SU-DHL-6 (cell line): Measurements from ENCODE around the gene GRIK5.

ENCODE experiments used
- H2AFZ ChIP-seq: fragments of 200-600 bp; sonication (generic); 2 replicates; pipeline ENCODE4 v1.6.1; 2014; ENCODE audit warnings: low read depth, mild to moderate bottlenecking, moderate library complexity, mixed read lengths, antibody characterized with exemption, low read length; ENCODE audit not compliant: severe bottlenecking
- H3F3A ChIP-seq: fragments of 200-600 bp; shearing (Covaris generic); 2 replicates; pipeline ENCODE4 v1.6.0; 2016; ENCODE audit warnings: antibody characterized with exemption, mild to moderate bottlenecking; ENCODE audit not compliant: insufficient read depth
- H3K27ac ChIP-seq: fragments of 200-600 bp; sonication (generic); 2 replicates; pipeline ENCODE4 v1.5.1; 2016; ENCODE audit warnings: low read depth, mild to moderate bottlenecking, low read length, moderate library complexity, mixed read lengths
- H3K27me3 ChIP-seq: fragments of 200-600 bp; sonication (generic), shearing (Covaris generic); 2 replicates; pipeline ENCODE4 v1.6.0; 2014; ENCODE audit warnings: mild to moderate bottlenecking, low read length
- H3K36me3 ChIP-seq: fragments of 200-600 bp; sonication (generic); 2 replicates; pipeline ENCODE4 v1.6.1; 2014; ENCODE audit warnings: mild to moderate bottlenecking, low read length, mixed read lengths
- H3K4me2 ChIP-seq: fragments of 300-600, 200-600 bp; shearing (Covaris generic), sonication (generic); 2 replicates; pipeline ENCODE4 v1.6.0; 2014; ENCODE audit warnings: low read length, low read depth, mild to moderate bottlenecking; ENCODE audit not compliant: poor library complexity, severe bottlenecking
- H3K4me3 ChIP-seq: fragments of 200-600 bp; sonication (generic); 2 replicates; pipeline ENCODE4 v1.5.1; 2014; ENCODE audit warnings: antibody characterized with exemption, low read length, mild to moderate bottlenecking, mixed read lengths; ENCODE audit not compliant: insufficient read depth, poor library complexity, severe bottlenecking
- H3K79me2 ChIP-seq: fragments of 200-600 bp; sonication (generic); 2 replicates; pipeline ENCODE4 v1.6.1; 2014; ENCODE audit warnings: mild to moderate bottlenecking, low read length, moderate library complexity; ENCODE audit not compliant: insufficient read depth
- H3K9ac ChIP-seq: fragments of 200-600 bp; sonication (generic); 2 replicates; pipeline ENCODE4 v1.7.0; 2014; ENCODE audit warnings: mild to moderate bottlenecking, low read length
- H3K9me2 ChIP-seq: fragments of 200-600 bp; sonication (generic); replicated peaks from 2 replicates; pipeline ENCODE4 v1.6.1; 2014; ENCODE audit warnings: low read length; ENCODE audit not compliant: insufficient read depth
- H3K9me3 ChIP-seq: fragments of 200-600 bp; sonication (generic); 2 replicates; pipeline ENCODE4 v1.6.1; 2014; ENCODE audit warnings: low read length, mixed read lengths; ENCODE audit not compliant: insufficient read depth
- H4K20me1 ChIP-seq: fragments of 200-600 bp; sonication (generic); 2 replicates; pipeline ENCODE4 v1.6.1; 2014; ENCODE audit warnings: low read depth, mild to moderate bottlenecking, antibody characterized with exemption, low read length, moderate library complexity, mixed read lengths
- CTCF ChIP-seq: fragments of 200-600 bp; sonication (generic); IDR thresholded peaks from one replicate; pipeline ENCODE4 v1.5.1; 2017; ENCODE audit warnings: antibody characterized with exemption, mild to moderate bottlenecking, low read length, moderate library complexity; ENCODE audit not compliant: insufficient read depth, poor library complexity, severe bottlenecking
- EZH2phosphoT487 ChIP-seq: fragments of 200-600 bp; sonication (generic), shearing (Covaris generic); conservative IDR thresholded peaks from 2 replicates; pipeline ENCODE4 v1.6.1; 2018; ENCODE audit warnings: mild to moderate bottlenecking, antibody characterized with exemption, low read length, moderate library complexity, mixed read lengths

Gene GRIK5

GRCh38 chr19:42097461-42097860, 27.5 kb upstream of the GRIK5 start:
- H3K27me3 ChIP-seq, result no peaks in the 10 kb centered on the region
- H3K9me3 ChIP-seq, result no peaks in the 10 kb centered on the region
- no peak overlapping the region for H3K4me2 ChIP-seq
- H4K20me1 ChIP-seq, result no peaks in the 10 kb centered on the region
- TF ChIP-seq EZH2phosphoT487, result no peak
- TF ChIP-seq CTCF, result no peak
- no peaks in the 10 kb centered on the region for H3K36me3 ChIP-seq
- H3K9ac ChIP-seq, result no peak overlapping the region
- no peak overlapping the region for H3K4me3 ChIP-seq
- H3F3A ChIP-seq, result no peaks in the 10 kb centered on the region
- no peaks in the 10 kb centered on the region for H3K79me2 ChIP-seq
- H2AFZ ChIP-seq, result no peak overlapping the region
- H3K27ac ChIP-seq, result no peak overlapping the region
- no peaks in the 10 kb centered on the region for H3K9me2 ChIP-seq

DNA sequence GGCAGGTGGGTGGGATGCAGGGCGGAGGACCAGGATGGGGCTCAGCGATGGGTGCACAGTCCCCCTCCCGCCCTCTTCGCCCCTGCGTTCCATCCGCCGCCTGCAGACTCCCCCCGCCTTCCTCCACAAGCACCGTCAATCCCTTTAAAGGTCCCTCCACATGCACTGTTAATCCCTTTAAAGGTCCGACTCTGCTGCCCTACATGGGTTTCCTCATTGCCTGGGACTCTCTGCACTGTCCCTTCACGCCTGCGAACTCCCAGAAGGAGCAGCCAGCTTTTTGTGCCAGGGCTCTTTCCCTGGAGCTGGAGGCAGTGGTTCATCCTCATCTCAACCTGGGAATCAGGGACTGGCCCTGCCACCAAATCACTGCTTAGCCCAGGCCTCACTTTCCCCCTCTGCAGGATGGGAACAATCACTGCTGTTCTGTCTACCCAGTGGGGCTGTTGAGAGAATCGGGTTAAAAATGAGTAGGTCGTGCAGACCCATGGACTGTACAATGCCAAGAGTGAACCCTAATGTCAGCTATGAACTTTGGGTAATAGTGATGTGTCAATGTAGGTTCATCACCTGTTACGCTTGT, 26.3 kb upstream of the GRIK5 start:
- no peaks in the 10 kb centered on the region for H3K27me3 ChIP-seq
- H3K36me3 ChIP-seq, result no peaks in the 10 kb centered on the region
- no peak overlapping the region for H3K4me3 ChIP-seq
- H3F3A ChIP-seq, result no peaks in the 10 kb centered on the region
- H3K9me3 ChIP-seq, result no peaks in the 10 kb centered on the region
- H3K79me2 ChIP-seq, result no peaks in the 10 kb centered on the region
- H2AFZ ChIP-seq, result no peak overlapping the region
- H3K9ac ChIP-seq, result no peak overlapping the region
- no peaks in the 10 kb centered on the region for H3K9me2 ChIP-seq
- no peak overlapping the region for H3K4me2 ChIP-seq
- no peaks in the 10 kb centered on the region for H4K20me1 ChIP-seq
- no peak overlapping the region for H3K27ac ChIP-seq
- TF ChIP-seq CTCF, result no peak
- no peak for TF ChIP-seq EZH2phosphoT487

- Histone ChIP-seq H3K4me3 (no peak overlapping the region), H3K27ac (no peak overlapping the region), H4K20me1 (no peaks in the 10 kb centered on the region), H3F3A (no peaks in the 10 kb centered on the region), H3K9me3 (no peaks in the 10 kb centered on the region), H3K27me3 (no peaks in the 10 kb centered on the region), H2AFZ (no peak overlapping the region), H3K4me2 (no peak overlapping the region), H3K36me3 (no peaks in the 10 kb centered on the region), H3K9me2 (no peaks in the 10 kb centered on the region), H3K9ac (no peak overlapping the region), H3K79me2 (no peaks in the 10 kb centered on the region)
- TF ChIP-seq CTCF (no peak), EZH2phosphoT487 (no peak)
Observed at GRCh38 chr19:42095814-42096230, 25.8 kb upstream of the GRIK5 start.
